SK-N-SH (cell line): ENCODE results near the gene TMCO4. TPM values are rescaled to one million over a fixed set of nuclear protein-coding genes. Genes with fewer than 3 reads are reported as not detected.

Source experiments
- CTCF ChIA-PET: fragments of 300-600, 350-600 bp; formaldehyde crosslinking; extraction: SDS; loops from one replicate; lab custom pipeline; 2021; lab: Yijun Ruan, JAX
- POLR2A ChIA-PET: fragments of 350-600 bp; sonication (Branson Sonifier 250); formaldehyde crosslinking; extraction: SDS; loops from one replicate; lab custom pipeline; 2020; ENCODE audit warnings: antibody characterized with exemption, inconsistent platforms; lab: Yijun Ruan, JAX
- DNase-seq: peaks from one replicate; pipeline ENCODE4 v3.0.0; 2012
- H2AFZ ChIP-seq: fragments of 200-600 bp; sonication (generic); 2 replicates; pipeline ENCODE4 v1.8.1; 2016; ENCODE audit warnings: antibody characterized with exemption, mild to moderate bottlenecking, low read depth
- H3F3A ChIP-seq: fragments of 200-600 bp; sonication (generic); replicated peaks from 2 replicates; pipeline ENCODE3; 2016; ENCODE audit warnings: antibody characterized with exemption, mild to moderate bottlenecking; ENCODE audit not compliant: insufficient read depth
- H3K27ac ChIP-seq, 2 experiments: fragments of 200-500 bp in 1 of 2; fragments of 200-600 bp in 1 of 2; sonication (Bioruptor generic) in 1 of 2; sonication (generic), shearing (Covaris generic) in 1 of 2; 2 replicates each; pipeline versions ENCODE4 v1.5.1 to v1.6.1; 2014 to 2016; ENCODE audit warnings: low read depth in 2 of 2, inconsistent platforms in 1 of 2, low read length in 1 of 2, mild to moderate bottlenecking in 1 of 2, mixed read lengths in 1 of 2
- H3K27me3 ChIP-seq: fragments of 200-600 bp; sonication (generic), shearing (Covaris generic); 2 replicates; pipeline ENCODE4 v1.6.1; 2016; ENCODE audit warnings: mixed run types; ENCODE audit not compliant: insufficient read depth
- H3K36me3 ChIP-seq, 2 experiments: fragments of 200-500 bp in 1 of 2; fragments of 200-600 bp in 1 of 2; sonication (Bioruptor generic) in 1 of 2; sonication (generic) in 1 of 2; replicated peaks in 1 of 2; 2 replicates each; pipeline versions ENCODE3 to v1.5.1; 2014 to 2016; ENCODE audit warnings: low read length in 1 of 2, mild to moderate bottlenecking in 1 of 2; ENCODE audit not compliant: insufficient read depth in 2 of 2, control insufficient read depth in 1 of 2
- H3K4me1 ChIP-seq, 2 experiments: fragments of 200-500 bp in 1 of 2; fragments of 200-600 bp in 1 of 2; sonication (Bioruptor generic) in 1 of 2; sonication (generic), shearing (Covaris generic) in 1 of 2; 2 replicates each; pipeline versions ENCODE4 v1.5.1 to v1.6.1; 2014 to 2016; ENCODE audit warnings: low read depth in 1 of 2, low read length in 1 of 2, mixed run types in 1 of 2; ENCODE audit not compliant: insufficient read depth in 2 of 2, control insufficient read depth in 1 of 2
- H3K4me2 ChIP-seq: fragments of 200-600 bp; sonication (generic), shearing (Covaris generic); 2 replicates; pipeline ENCODE4 v1.6.1; 2017; ENCODE audit warnings: mixed run types
- H3K4me3 ChIP-seq, 2 experiments: fragments of 200-500 bp in 1 of 2; fragments of 200-600 bp in 1 of 2; sonication (Bioruptor generic) in 1 of 2; sonication (generic), shearing (Covaris generic) in 1 of 2; 2 replicates each; pipeline versions ENCODE4 v1.5.1 to v1.8.1; 2014 to 2016; ENCODE audit warnings: low read depth in 2 of 2, inconsistent platforms in 1 of 2, low read length in 1 of 2, mild to moderate bottlenecking in 1 of 2, mixed read lengths in 1 of 2, moderate library complexity in 1 of 2
- H3K79me2 ChIP-seq: fragments of 200-600 bp; sonication (generic); 2 replicates; pipeline ENCODE4 v1.8.1; 2017; ENCODE audit warnings: mild to moderate bottlenecking; ENCODE audit not compliant: insufficient read depth
- H3K9ac ChIP-seq: fragments of 200-600 bp; sonication (generic); 2 replicates; pipeline ENCODE4 v1.6.1; 2017; ENCODE audit warnings: mixed run types
- H3K9me2 ChIP-seq: fragments of 200-600 bp; sonication (generic); 2 replicates; pipeline ENCODE4 v1.6.1; 2017; ENCODE audit warnings: mixed run types
- H3K9me3 ChIP-seq: fragments of 200-600 bp; sonication (generic); 2 replicates; pipeline ENCODE4 v1.6.1; 2017; ENCODE audit warnings: mixed run types, mild to moderate bottlenecking, moderate library complexity
- H4K20me1 ChIP-seq: fragments of 200-600 bp; sonication (generic); 2 replicates; pipeline ENCODE4 v1.6.1; 2017; ENCODE audit warnings: mild to moderate bottlenecking, mixed run types; ENCODE audit not compliant: insufficient read depth
- CHD2 ChIP-seq: fragments of 150-350 bp; IDR thresholded peaks from 2 replicates; pipeline ENCODE4 v1.6.1; 2018; ENCODE audit warnings: low read length; ENCODE audit not compliant: partially characterized antibody
- EP300 ChIP-seq, 2 experiments: IDR thresholded peaks; 2 replicates each; pipeline versions ENCODE4 v1.4.0 to v1.6.1; 2012; ENCODE audit warnings: borderline replicate concordance in 1 of 2, low read depth in 1 of 2, low read length in 1 of 2
- EZH2phosphoT487 ChIP-seq: fragments of 200-600 bp; sonication (generic); IDR thresholded peaks from 2 replicates; pipeline ENCODE4 v1.6.1; 2017; ENCODE audit warnings: low read depth, mixed run types, mild to moderate bottlenecking, antibody characterized with exemption, moderate library complexity, borderline replicate concordance
- FOSL2 ChIP-seq: IDR thresholded peaks from 2 replicates; pipeline ENCODE4 v1.4.0; 2012; ENCODE audit warnings: low read depth, mild to moderate bottlenecking, moderate library complexity, borderline replicate concordance
- FOXJ3 ChIP-seq: sonication (generic); formaldehyde crosslinking; IDR thresholded peaks from 2 replicates; pipeline ENCODE4 v1.5.1; 2020; ENCODE audit warnings: mild to moderate bottlenecking, missing genetic modification reagents
- FOXM1 ChIP-seq: IDR thresholded peaks from 2 replicates; pipeline ENCODE4 v1.4.0; 2012; ENCODE audit warnings: low read depth, mild to moderate bottlenecking
- GABPA ChIP-seq: IDR thresholded peaks from 2 replicates; pipeline ENCODE4 v1.4.0; 2012; ENCODE audit warnings: low read depth, mild to moderate bottlenecking
- GATA2 ChIP-seq: sonication (generic); formaldehyde crosslinking; IDR thresholded peaks from 2 replicates; pipeline ENCODE4 v1.5.0; 2020; ENCODE audit warnings: mild to moderate bottlenecking, missing genetic modification reagents
- JUND ChIP-seq: IDR thresholded peaks from 2 replicates; pipeline ENCODE4 v1.4.0; 2012
- MAX ChIP-seq: IDR thresholded peaks from 2 replicates; pipeline ENCODE4 v1.4.0; 2012; ENCODE audit warnings: low read depth
- MEF2A ChIP-seq: IDR thresholded peaks from 2 replicates; pipeline ENCODE4 v1.4.0; 2012; ENCODE audit warnings: low read depth, borderline replicate concordance
- RAD21 ChIP-seq: IDR thresholded peaks from 2 replicates; pipeline ENCODE4 v1.6.1; 2012; ENCODE audit warnings: mild to moderate bottlenecking, low read length
- RCOR1 ChIP-seq: fragments of 150-350 bp; IDR thresholded peaks from 2 replicates; pipeline ENCODE4 v1.6.1; 2017; ENCODE audit warnings: antibody characterized with exemption, low read length
- RFX5 ChIP-seq: IDR thresholded peaks from 2 replicates; pipeline ENCODE4 v1.6.1; 2012; ENCODE audit warnings: mild to moderate bottlenecking, improper control_type of control experiment, low read length
- RXRA ChIP-seq: IDR thresholded peaks from 2 replicates; pipeline ENCODE4 v1.4.0; 2012; ENCODE audit warnings: low read depth, mild to moderate bottlenecking, borderline replicate concordance
- SMC3 ChIP-seq: IDR thresholded peaks from 2 replicates; pipeline ENCODE4 v1.6.1; 2012; ENCODE audit warnings: low read depth, low read length, improper control_type of control experiment
- TAF1 ChIP-seq: IDR thresholded peaks from 2 replicates; pipeline ENCODE4 v1.6.1; 2012; ENCODE audit warnings: low read depth, mild to moderate bottlenecking, low read length, moderate library complexity, borderline replicate concordance
- TCF12 ChIP-seq: IDR thresholded peaks from 2 replicates; pipeline ENCODE4 v1.4.0; 2012
- WGBS: methylation state at CpG from one replicate; pipeline ENCODE4 v1.1.6; 2017; ENCODE audit warnings: low lambda C conversion rate; 5-methylcytosine and 5-hydroxymethylcytosine counted together
- polyA plus RNA-seq, 3 experiments: library from polyadenylated mRNA; depleted of rRNA; stranded (reverse); fragments of >200 nt; gene quantifications; 2 replicates each; pipeline ENCODE4 v1.2.3, GENCODE V29; 2012
- TF ChIP-seq, protein P1 (sequence below): fragments of 150-350 bp; IDR thresholded peaks from 2 replicates; pipeline ENCODE4 v1.6.1; 2017; ENCODE audit warnings: antibody characterized with exemption, low read length, low read depth, borderline replicate concordance
- TF ChIP-seq, protein P2 (sequence below): IDR thresholded peaks from 2 replicates; pipeline ENCODE4 v1.4.0; 2012; ENCODE audit warnings: low read depth, borderline replicate concordance

TMCO4 gene
- polyA plus RNA-seq, 1 of the 3 experiments (the other 2 are of a cell fraction): 4.2 TPM

GRCh38 chr1:19696820-19697219, 102.9 kb downstream of the TMCO4 start:
- no peaks in the 10 kb centered on the region for H3K9me3 ChIP-seq
- TF ChIP-seq FOXM1: no peak
- TF ChIP-seq, protein P1, sequence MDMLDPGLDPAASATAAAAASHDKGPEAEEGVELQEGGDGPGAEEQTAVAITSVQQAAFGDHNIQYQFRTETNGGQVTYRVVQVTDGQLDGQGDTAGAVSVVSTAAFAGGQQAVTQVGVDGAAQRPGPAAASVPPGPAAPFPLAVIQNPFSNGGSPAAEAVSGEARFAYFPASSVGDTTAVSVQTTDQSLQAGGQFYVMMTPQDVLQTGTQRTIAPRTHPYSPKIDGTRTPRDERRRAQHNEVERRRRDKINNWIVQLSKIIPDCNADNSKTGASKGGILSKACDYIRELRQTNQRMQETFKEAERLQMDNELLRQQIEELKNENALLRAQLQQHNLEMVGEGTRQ: no peak
- TF ChIP-seq MEF2A: no peak
- TF ChIP-seq FOXJ3 (CRISPR knock-in tag): no peak
- TF ChIP-seq RFX5: no peak
- no peak for TF ChIP-seq RAD21
- TF ChIP-seq FOSL2: no peak
- no peak overlapping the region for H3K4me2 ChIP-seq
- H3K27me3 ChIP-seq: no peaks in the 10 kb centered on the region
- H2AFZ ChIP-seq: no peak overlapping the region
- H3K4me1 ChIP-seq: no peaks in the 10 kb centered on the region
- POLR2A ChIA-PET: no interaction called here
- H3K4me3 ChIP-seq: no peak overlapping the region
- 89% methylated on average over 7 of the region's 8 CpGs for WGBS
- H3K9ac ChIP-seq: no peak overlapping the region
- H3K79me2 ChIP-seq: no peaks in the 10 kb centered on the region
- H3K36me3 ChIP-seq: no peaks in the 10 kb centered on the region
- H3K27ac ChIP-seq: no peak overlapping the region
- CTCF ChIA-PET: interaction anchor here (1.3 to 3.1 kb wide), 3 partner anchors 8 to 43 kb away, joined by 3 to 23 read pairs (median 19); no protein-coding TSS in a partner anchor
- no peaks in the 10 kb centered on the region for H3K9me2 ChIP-seq
- no peaks in the 10 kb centered on the region for H4K20me1 ChIP-seq
- no peaks in the 10 kb centered on the region for H3F3A ChIP-seq
- DNase-seq: no peak

GRCh38 chr1:19695772-19696171, 103.9 kb downstream of the TMCO4 start:
- CTCF ChIA-PET: interaction anchor here (1.1 to 3.1 kb wide), 5 partner anchors 9 to 42 kb away, joined by 3 to 23 read pairs (median 6); no protein-coding TSS in a partner anchor
- H3F3A ChIP-seq: no peaks in the 10 kb centered on the region
- no peak overlapping the region for H2AFZ ChIP-seq
- POLR2A ChIA-PET: no interaction called here
- WGBS: 87% methylated on average over 7 of the region's 7 CpGs
- H3K79me2 ChIP-seq: no peaks in the 10 kb centered on the region
- no peaks in the 10 kb centered on the region for H3K27me3 ChIP-seq
- no peak for TF ChIP-seq EP300 (IDR thresholded peaks at IDR 0.05; ENCODE audit: borderline replicate concordance in 1 of 2, low read depth in 1 of 2, low read length in 1 of 2)
- no peak for TF ChIP-seq RXRA
- TF ChIP-seq GATA2 (CRISPR knock-in tag): no peak
- TF ChIP-seq GABPA: no peak
- TF ChIP-seq RCOR1: no peak
- TF ChIP-seq MEF2A: no peak
- no peaks in the 10 kb centered on the region for H3K9me2 ChIP-seq
- no peak overlapping the region for H3K27ac ChIP-seq
- no peak for DNase-seq
- no peaks in the 10 kb centered on the region for H3K9me3 ChIP-seq
- no peaks in the 10 kb centered on the region for H3K4me1 ChIP-seq
- no peak overlapping the region for H3K4me2 ChIP-seq
- H3K4me3 ChIP-seq: no peak overlapping the region
- H4K20me1 ChIP-seq: no peaks in the 10 kb centered on the region
- no peaks in the 10 kb centered on the region for H3K36me3 ChIP-seq
- no peak overlapping the region for H3K9ac ChIP-seq

GRCh38 chr1:19694298-19694697, 105.4 kb downstream of the TMCO4 start:
- H3K36me3 ChIP-seq: no peaks in the 10 kb centered on the region
- no peak overlapping the region for H3K9ac ChIP-seq
- TF ChIP-seq, protein P2, sequence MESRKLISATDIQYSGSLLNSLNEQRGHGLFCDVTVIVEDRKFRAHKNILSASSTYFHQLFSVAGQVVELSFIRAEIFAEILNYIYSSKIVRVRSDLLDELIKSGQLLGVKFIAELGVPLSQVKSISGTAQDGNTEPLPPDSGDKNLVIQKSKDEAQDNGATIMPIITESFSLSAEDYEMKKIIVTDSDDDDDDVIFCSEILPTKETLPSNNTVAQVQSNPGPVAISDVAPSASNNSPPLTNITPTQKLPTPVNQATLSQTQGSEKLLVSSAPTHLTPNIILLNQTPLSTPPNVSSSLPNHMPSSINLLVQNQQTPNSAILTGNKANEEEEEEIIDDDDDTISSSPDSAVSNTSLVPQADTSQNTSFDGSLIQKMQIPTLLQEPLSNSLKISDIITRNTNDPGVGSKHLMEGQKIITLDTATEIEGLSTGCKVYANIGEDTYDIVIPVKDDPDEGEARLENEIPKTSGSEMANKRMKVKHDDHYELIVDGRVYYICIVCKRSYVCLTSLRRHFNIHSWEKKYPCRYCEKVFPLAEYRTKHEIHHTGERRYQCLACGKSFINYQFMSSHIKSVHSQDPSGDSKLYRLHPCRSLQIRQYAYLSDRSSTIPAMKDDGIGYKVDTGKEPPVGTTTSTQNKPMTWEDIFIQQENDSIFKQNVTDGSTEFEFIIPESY: no peak
- TF ChIP-seq JUND: no peak
- TF ChIP-seq TCF12: no peak
- no peak for TF ChIP-seq RAD21
- no peak for TF ChIP-seq MAX
- TF ChIP-seq GABPA: no peak
- no peak for TF ChIP-seq SMC3
- TF ChIP-seq EZH2phosphoT487: no peak
- no peak for TF ChIP-seq GATA2 (CRISPR knock-in tag)
- no peak for TF ChIP-seq TAF1
- TF ChIP-seq CHD2: no peak
- H3F3A ChIP-seq: no peaks in the 10 kb centered on the region
- no peaks in the 10 kb centered on the region for H3K9me2 ChIP-seq
- no peaks in the 10 kb centered on the region for H3K27me3 ChIP-seq
- no peak overlapping the region for H3K27ac ChIP-seq
- DNase-seq: no peak
- H4K20me1 ChIP-seq: no peaks in the 10 kb centered on the region
- no peak overlapping the region for H3K4me3 ChIP-seq
- ChIA-PET POLR2A (no interaction called here), CTCF (interaction anchor here (1.3 to 3.1 kb wide), 4 partner anchors 10 to 40 kb away, joined by 3 to 23 read pairs (median 6); no protein-coding TSS in a partner anchor)
- WGBS: 67% methylated on average over 5 of the region's 14 CpGs
- H3K4me1 ChIP-seq: peaks cover 0 to 3% of the 10 kb centered on the region in 2 experiments; a peak in 1 of 4 replicates
- H3K4me2 ChIP-seq: no peak overlapping the region
- H2AFZ ChIP-seq: no peak overlapping the region
- H3K79me2 ChIP-seq: no peaks in the 10 kb centered on the region
- H3K9me3 ChIP-seq: no peaks in the 10 kb centered on the region
